Endodermal cell (in vitro differentiated cells): ENCODE data around the gene LHX6. TPM values are rescaled to one million over a fixed set of nuclear protein-coding genes. Genes with fewer than 3 reads are reported as not detected.

Source experiments
- DNase-seq: peaks from one replicate; pipeline ENCODE4 v3.0.0-alpha.2; 2017
- H3K27ac ChIP-seq: 2 replicates; pipeline ENCODE4 v1.5.1; 2013; ENCODE audit warnings: mild to moderate bottlenecking, low read depth, low read length, moderate library complexity
- H3K27me3 ChIP-seq: 2 replicates; pipeline ENCODE4 v1.6.1; 2013; ENCODE audit warnings: mild to moderate bottlenecking, low read length, moderate library complexity; ENCODE audit not compliant: insufficient read depth, control insufficient read depth, poor library complexity, severe bottlenecking
- H3K36me3 ChIP-seq: 2 replicates; pipeline ENCODE4 v1.7.0; 2013; ENCODE audit warnings: mild to moderate bottlenecking, low read length, moderate library complexity; ENCODE audit not compliant: control insufficient read depth, insufficient read depth
- H3K4me1 ChIP-seq: one replicate; pipeline ENCODE4 v1.7.0; 2013; ENCODE audit warnings: low read length; ENCODE audit not compliant: control insufficient read depth, insufficient read depth
- H3K4me3 ChIP-seq: 2 replicates; pipeline ENCODE4 v1.5.1; 2013; ENCODE audit warnings: mild to moderate bottlenecking, low read length, moderate library complexity
- H3K9ac ChIP-seq: 2 replicates; pipeline ENCODE4 v1.6.1; 2013; ENCODE audit warnings: mild to moderate bottlenecking, low read length, moderate library complexity; ENCODE audit not compliant: poor library complexity, severe bottlenecking; ENCODE audit errors: extremely low read depth
- H3K9me3 ChIP-seq: 2 replicates; pipeline ENCODE4 v1.6.1; 2013; ENCODE audit warnings: mild to moderate bottlenecking, low read length, moderate library complexity; ENCODE audit not compliant: control insufficient read depth
- H3K27ac Mint-ChIP-seq: 2 replicates; pipeline ENCODE4 v1.8.0; 2020; ENCODE audit warnings: mixed read lengths
- H3K27me3 Mint-ChIP-seq: 2 replicates; pipeline ENCODE4 v1.8.0; 2021; ENCODE audit warnings: mild to moderate bottlenecking, mixed read lengths; ENCODE audit not compliant: insufficient read depth
- H3K36me3 Mint-ChIP-seq: 2 replicates; pipeline ENCODE4 v1.8.0; 2020; ENCODE audit warnings: low read depth, mixed read lengths
- H3K4me1 Mint-ChIP-seq: 2 replicates; pipeline ENCODE4 v1.8.0; 2020; ENCODE audit warnings: mixed read lengths
- H3K4me3 Mint-ChIP-seq: 2 replicates; pipeline ENCODE4 v1.8.0; 2020; ENCODE audit warnings: mild to moderate bottlenecking, moderate library complexity, mixed read lengths
- H3K9me3 Mint-ChIP-seq: 2 replicates; pipeline ENCODE4 v1.8.0; 2020; ENCODE audit warnings: mild to moderate bottlenecking, mixed read lengths
- CTCF ChIP-seq: fragments of 200-600 bp; sonication (generic); conservative IDR thresholded peaks from 2 replicates; pipeline ENCODE4 v1.5.0; 2021; ENCODE audit warnings: antibody characterized with exemption, mild to moderate bottlenecking
- WGBS, 2 experiments: methylation state at CpG; one replicate each; pipeline versions ENCODE4 v1.1.5 to v1.1.7; 2013; ENCODE audit warnings: missing lambda C conversion rate in 2 of 2, mixed read lengths in 1 of 2; ENCODE audit not compliant: insufficient coverage in 1 of 2, insufficient read length in 1 of 2; 5-methylcytosine and 5-hydroxymethylcytosine counted together
- total RNA-seq, 2 donors: library from RNA; stranded (reverse); fragmentation: NEBNext Ultra II Directional in 1 of 2; extraction: Animal tissue kit (Norgen Biotek cat#: 25700) in 1 of 2; gene quantifications; 2 replicates in 1 of 2; 3 replicates in 1 of 2; pipeline ENCODE4 v1.2.1, GENCODE V29; 2021

The LHX6 gene
- total RNA-seq, 2 donors from 2014 or later, result 0.37 TPM; not detected in 1

- Histone ChIP-seq H3K9ac (no peak overlapping the region), H3K27ac (no peak overlapping the region), H3K27me3 (peaks cover 10% of the 10 kb centered on the region), H3K4me1 (no peaks in the 10 kb centered on the region), H3K4me3 (no peak overlapping the region), H3K9me3 (no peaks in the 10 kb centered on the region), H3K36me3 (no peaks in the 10 kb centered on the region)
- Mint-ChIP-seq H3K9me3 (no peaks in the 10 kb centered on the region), H3K27ac (no peak overlapping the region), H3K4me1 (no peaks in the 10 kb centered on the region), H3K4me3 (no peak overlapping the region), H3K27me3 (peaks cover 17% of the 10 kb centered on the region), H3K36me3 (no peaks in the 10 kb centered on the region)
- no peak for TF ChIP-seq CTCF
- DNase-seq, result no peak
- 80 to 88% methylated on average over 3 of the region's 3 CpGs for WGBS, 2 experiments
These were observed 55.1 kb downstream of the LHX6 start for GRCh38 chr9:122173670-122174069.

GRCh38 chr9:122172131-122172530 lies 56.6 kb downstream of the LHX6 start:
- Histone ChIP-seq H3K4me3 (no peak overlapping the region), H3K27me3 (peaks cover 10% of the 10 kb centered on the region), H3K9me3 (no peaks in the 10 kb centered on the region), H3K27ac (no peak overlapping the region), H3K9ac (no peak overlapping the region), H3K4me1 (no peaks in the 10 kb centered on the region), H3K36me3 (no peaks in the 10 kb centered on the region)
- no peaks in the 10 kb centered on the region for H3K4me1 Mint-ChIP-seq
- DNase-seq, result no peak
- no peaks in the 10 kb centered on the region for H3K36me3 Mint-ChIP-seq
- no peak for TF ChIP-seq CTCF
- peaks cover 17% of the 10 kb centered on the region for H3K27me3 Mint-ChIP-seq
- 88 to 93% methylated on average over 6 to 7 of the region's 7 CpGs for WGBS, 2 experiments
- peaks cover 5% of the 10 kb centered on the region for H3K9me3 Mint-ChIP-seq
- no peak overlapping the region for H3K27ac Mint-ChIP-seq
- no peak overlapping the region for H3K4me3 Mint-ChIP-seq

DNA sequence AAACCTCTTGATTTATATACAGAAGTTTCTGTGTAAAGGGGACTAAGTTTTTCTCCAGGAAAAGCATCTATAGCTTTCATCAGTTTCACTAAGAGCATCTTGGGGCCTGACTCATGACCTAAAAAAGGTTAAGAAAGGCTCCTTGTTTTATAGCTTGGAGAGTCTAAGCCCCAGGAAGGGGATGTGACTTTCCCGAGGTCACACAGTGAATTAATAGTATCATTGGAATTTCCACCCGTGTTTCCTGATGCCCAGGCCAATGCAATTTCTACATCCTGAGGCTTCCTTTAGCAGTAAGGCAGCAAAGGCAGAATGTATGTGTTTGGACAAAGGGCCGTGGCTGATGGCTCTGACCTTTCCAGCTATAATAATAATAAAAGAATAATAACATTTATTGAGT lies 60.4 kb downstream of the LHX6 start:
- H3K4me3 ChIP-seq, result no peak overlapping the region
- Mint-ChIP-seq H3K27me3 (peaks cover 30% of the 10 kb centered on the region), H3K36me3 (no peaks in the 10 kb centered on the region), H3K4me3 (no peak overlapping the region), H3K9me3 (peaks cover 5% of the 10 kb centered on the region), H3K27ac (no peak overlapping the region), H3K4me1 (no peaks in the 10 kb centered on the region)
- H3K4me1 ChIP-seq, result no peaks in the 10 kb centered on the region
- no peak overlapping the region for H3K9ac ChIP-seq
- 83 to 84% methylated on average over 2 to 3 of the region's 3 CpGs for WGBS, 2 experiments
- no peaks in the 10 kb centered on the region for H3K9me3 ChIP-seq
- peaks cover 35% of the 10 kb centered on the region for H3K27me3 ChIP-seq
- H3K27ac ChIP-seq, result no peak overlapping the region
- no peaks in the 10 kb centered on the region for H3K36me3 ChIP-seq
- no peak for TF ChIP-seq CTCF
- DNase-seq, result no peak
